Measurements from ENCODE around the gene POLQ. TPM values are rescaled to one million over a fixed set of nuclear protein-coding genes. Genes with fewer than 3 reads are reported as not detected.
"Not testable (repeated sequence)": the region's sequence is repeated elsewhere in the genome, so short reads cannot be mapped to it uniquely, and the experiment has no call there.

Gene POLQ
- total RNA-seq, 1 experiment from 2014 or later = 14.9 TPM

- Mint-ChIP-seq H3K27ac (no peak overlapping the region), H3K9me3 (peaks cover 8% of the 10 kb centered on the region), H3K4me1 (peaks cover 4% of the 10 kb centered on the region; the same call in 1 of the 2 replicates), H3K4me3 (no peak overlapping the region), H3K27me3 (ENCODE audit: low read depth) (no peaks in the 10 kb centered on the region), H3K36me3 (peaks cover 7% of the 10 kb centered on the region)
- no peak for TF ChIP-seq TEAD1 (CRISPR knock-in tag; IDR thresholded peaks at IDR 0.05)
- no peak for TF ChIP-seq ZBTB43 (CRISPR knock-in tag; IDR thresholded peaks at IDR 0.05)
- TF ChIP-seq NR2C2 (CRISPR knock-in tag; IDR thresholded peaks at IDR 0.05) = no peak
- TF ChIP-seq NFYB (CRISPR knock-in tag; conservative IDR thresholded peaks at IDR 0.05; ENCODE audit: low read depth) = no peak
- no peak for TF ChIP-seq ZNF232 (CRISPR knock-in tag; IDR thresholded peaks at IDR 0.05)
- no peak for TF ChIP-seq E2F4 (CRISPR knock-in tag; IDR thresholded peaks at IDR 0.05; ENCODE audit: borderline replicate concordance, low read depth)
- no peak for TF ChIP-seq ZSCAN18 (CRISPR knock-in tag; IDR thresholded peaks at IDR 0.05)
- DNase-seq (ENCODE audit: low spot score) (no peak), ATAC-seq (no peak)
- ChIA-PET CTCF (no interaction called here), POLR2A (no interaction called here)
Observed at GRCh38 chr3:121399820-121400219, 146.0 kb downstream of the POLQ start.

- H3K4me1 Mint-ChIP-seq; DNase-seq (ENCODE audit: low spot score); ATAC-seq; H3K4me3 Mint-ChIP-seq; POLR2A ChIA-PET; H3K27ac Mint-ChIP-seq; H3K27me3 Mint-ChIP-seq (ENCODE audit: low read depth); CTCF ChIA-PET: not testable (repeated sequence)
- Mint-ChIP-seq H3K9me3 (peaks cover 19% of the 10 kb centered on the region), H3K36me3 (peaks cover 11% of the 10 kb centered on the region)
Observed at GRCh38 chr3:121398051-121398450, 147.7 kb downstream of the POLQ start.

GRCh38 chr3:121395967-121396366 is 149.8 kb downstream of the POLQ start:
- H3K27me3 Mint-ChIP-seq (ENCODE audit: low read depth); H3K27ac Mint-ChIP-seq; ATAC-seq; H3K4me1 Mint-ChIP-seq; H3K4me3 Mint-ChIP-seq; POLR2A ChIA-PET; DNase-seq (ENCODE audit: low spot score); CTCF ChIA-PET: not testable (repeated sequence)
- Mint-ChIP-seq H3K9me3 (peaks cover 29% of the 10 kb centered on the region), H3K36me3 (peaks cover 14% of the 10 kb centered on the region)

- H3K27me3 Mint-ChIP-seq (ENCODE audit: low read depth); H3K27ac Mint-ChIP-seq; CTCF ChIA-PET; H3K36me3 Mint-ChIP-seq; H3K4me3 Mint-ChIP-seq; ATAC-seq; H3K4me1 Mint-ChIP-seq; DNase-seq (ENCODE audit: low spot score); POLR2A ChIA-PET: not testable (repeated sequence)
- peaks cover 32% of the 10 kb centered on the region for H3K9me3 Mint-ChIP-seq
Observed at GRCh38 chr3:121388308-121388707, 157.5 kb downstream of the POLQ start.

Other genes with a start within 250 kb of the POLQ start
- gene ARGFX, start 22.0 kb upstream of the POLQ start, total RNA-seq (2021) = not detected in 3 replicates
- gene FBXO40, start 47.4 kb upstream of the POLQ start, total RNA-seq (2021) = 0.04 to 0.09 TPM (median 0.07 TPM) in 3 replicates
- gene HCLS1, start 114.9 kb upstream of the POLQ start, total RNA-seq (2021) = 1.9 to 2.7 TPM (median 2.6 TPM) in 3 replicates
- gene GOLGB1, start 203.8 kb upstream of the POLQ start, total RNA-seq (2021) = 33.4 to 33.8 TPM (median 33.7 TPM) in 3 replicates